Measurements from ENCODE around the gene ACSF3. TPM values are rescaled to one million over a fixed set of nuclear protein-coding genes. Genes with fewer than 3 reads are reported as not detected.

Gene ACSF3
- total RNA-seq, 2 experiments from 2014 or later = 112 to 143 TPM

DNA sequence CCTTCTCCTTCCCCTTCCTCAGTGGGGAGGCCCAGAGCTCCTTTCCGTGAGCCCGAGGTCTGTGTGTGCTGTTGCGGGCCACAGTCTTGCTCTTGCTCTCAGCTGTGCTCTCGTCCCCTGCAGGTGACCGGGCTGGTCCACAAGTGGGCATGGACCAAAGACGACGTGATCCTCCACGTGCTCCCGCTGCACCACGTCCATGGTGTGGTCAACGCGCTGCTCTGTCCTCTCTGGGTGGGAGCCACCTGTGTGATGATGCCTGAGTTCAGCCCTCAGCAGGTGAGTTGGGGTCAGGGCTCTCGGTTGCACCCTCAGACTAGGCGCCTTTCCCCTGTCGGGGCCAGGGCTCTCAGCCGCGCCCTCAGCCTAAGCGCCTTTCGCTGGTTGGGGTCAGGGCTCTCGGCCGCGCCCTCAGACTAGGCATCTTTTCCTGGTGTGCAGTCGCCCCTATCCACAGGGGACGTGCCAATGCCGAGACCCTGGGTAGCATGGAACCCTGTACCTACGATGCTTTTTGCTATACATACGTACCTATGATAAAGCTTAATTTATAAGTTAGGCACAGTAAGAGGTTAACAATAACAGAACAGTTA is 8.9 kb downstream of the ACSF3 start:
- Histone ChIP-seq H3K36me3 (ENCODE audit: insufficient read depth, low read length) (peaks cover 90% of the 10 kb centered on the region), H3K9me2 (ENCODE audit: insufficient read depth, low read length) (no peaks in the 10 kb centered on the region), H3K4me2 (ENCODE audit: low read length) (no peak overlapping the region), H2AFZ (ENCODE audit: low read length) (no peak overlapping the region), H3K4me1 (ENCODE audit: insufficient read depth, low read length, poor library complexity, severe bottlenecking) (peaks cover 29% of the 10 kb centered on the region), H3K27ac (ENCODE audit: low read depth, low read length, poor library complexity, severe bottlenecking) (no peak overlapping the region), H4K20me1 (ENCODE audit: insufficient read depth, low read length) (no peaks in the 10 kb centered on the region), H3K79me2 (ENCODE audit: insufficient read depth, low read depth, low read length) (peaks cover 45% of the 10 kb centered on the region), H3K4me3 (ENCODE audit: low read depth, low read length, poor library complexity, severe bottlenecking) (no peak overlapping the region), H3K9me3 (ENCODE audit: low read length) (no peaks in the 10 kb centered on the region)
- POLR2A ChIA-PET = interaction anchor here (0.6 kb wide), 1 partner anchor 227 kb away, joined by 3 read pairs; no protein-coding TSS in a partner anchor
- no peak for DNase-seq (ENCODE audit: low spot score)
- intact Hi-C loops (cut with micrococcal nuclease; ENCODE audit: unreplicated experiment) = no loop called here
- CTCF ChIA-PET (ENCODE audit: unreplicated experiment) = no interaction called here
- BruUV-seq (replicated peaks) = no TSS peak
- TF ChIP-seq, protein P1, sequence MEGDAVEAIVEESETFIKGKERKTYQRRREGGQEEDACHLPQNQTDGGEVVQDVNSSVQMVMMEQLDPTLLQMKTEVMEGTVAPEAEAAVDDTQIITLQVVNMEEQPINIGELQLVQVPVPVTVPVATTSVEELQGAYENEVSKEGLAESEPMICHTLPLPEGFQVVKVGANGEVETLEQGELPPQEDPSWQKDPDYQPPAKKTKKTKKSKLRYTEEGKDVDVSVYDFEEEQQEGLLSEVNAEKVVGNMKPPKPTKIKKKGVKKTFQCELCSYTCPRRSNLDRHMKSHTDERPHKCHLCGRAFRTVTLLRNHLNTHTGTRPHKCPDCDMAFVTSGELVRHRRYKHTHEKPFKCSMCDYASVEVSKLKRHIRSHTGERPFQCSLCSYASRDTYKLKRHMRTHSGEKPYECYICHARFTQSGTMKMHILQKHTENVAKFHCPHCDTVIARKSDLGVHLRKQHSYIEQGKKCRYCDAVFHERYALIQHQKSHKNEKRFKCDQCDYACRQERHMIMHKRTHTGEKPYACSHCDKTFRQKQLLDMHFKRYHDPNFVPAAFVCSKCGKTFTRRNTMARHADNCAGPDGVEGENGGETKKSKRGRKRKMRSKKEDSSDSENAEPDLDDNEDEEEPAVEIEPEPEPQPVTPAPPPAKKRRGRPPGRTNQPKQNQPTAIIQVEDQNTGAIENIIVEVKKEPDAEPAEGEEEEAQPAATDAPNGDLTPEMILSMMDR (conservative IDR thresholded peaks at IDR 0.05; ENCODE audit: low read length) = no peak
- no peak for TF ChIP-seq EZH2phosphoT487 (IDR thresholded peaks at IDR 0.05; ENCODE audit: borderline replicate concordance, low read depth, low read length)

DNA sequence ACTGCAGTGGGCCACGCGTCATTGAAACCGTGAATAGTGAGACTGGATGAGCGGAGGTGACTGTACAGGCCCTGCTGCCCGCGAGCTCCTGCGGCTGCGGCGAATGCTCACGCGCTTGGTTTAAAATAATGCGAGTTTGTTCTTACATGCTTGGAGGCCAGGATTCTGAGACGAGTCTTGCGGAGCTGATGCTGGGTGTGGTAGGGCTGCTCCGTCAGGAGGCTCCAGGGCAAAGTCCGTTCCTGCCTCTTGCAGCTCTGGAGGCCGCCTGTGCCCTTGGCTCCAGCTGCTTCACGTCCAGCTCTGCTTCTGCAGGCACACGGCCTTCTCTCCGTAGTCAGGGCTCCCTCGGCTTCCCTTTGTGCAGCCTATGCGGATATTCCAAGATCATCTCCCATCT is 9.5 kb downstream of the ACSF3 start:
- H3K27ac ChIP-seq (ENCODE audit: low read depth, low read length, poor library complexity, severe bottlenecking) = no peak overlapping the region

DNA sequence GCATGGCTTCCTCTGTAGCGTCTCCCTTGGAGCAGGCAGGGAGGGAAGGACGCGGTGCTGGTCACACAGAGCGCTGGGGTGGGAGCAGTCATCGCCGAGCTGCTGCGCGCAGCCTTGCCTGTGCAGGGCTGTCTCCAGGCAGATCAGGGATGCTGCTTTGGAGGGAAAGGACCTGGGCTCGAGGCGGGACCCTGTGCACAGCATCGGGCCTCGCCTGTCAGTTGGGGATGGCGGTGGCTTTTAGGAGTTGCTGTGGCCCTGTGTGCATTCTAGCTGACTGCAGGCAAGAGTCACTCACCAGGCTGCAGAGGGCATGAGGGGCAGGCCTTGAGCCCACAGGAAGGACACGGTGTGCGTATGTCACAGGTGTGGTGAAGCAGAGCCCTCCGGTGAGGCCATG is 10.1 kb downstream of the ACSF3 start:
- Histone ChIP-seq H2AFZ (ENCODE audit: low read length) (no peak overlapping the region), H3K4me1 (ENCODE audit: insufficient read depth, low read length, poor library complexity, severe bottlenecking) (peaks cover 18% of the 10 kb centered on the region), H3K36me3 (ENCODE audit: insufficient read depth, low read length) (peaks cover 100% of the 10 kb centered on the region), H3K4me2 (ENCODE audit: low read length) (no peak overlapping the region), H3K4me3 (ENCODE audit: low read depth, low read length, poor library complexity, severe bottlenecking) (no peak overlapping the region), H4K20me1 (ENCODE audit: insufficient read depth, low read length) (no peaks in the 10 kb centered on the region), H3K79me2 (ENCODE audit: insufficient read depth, low read depth, low read length) (peaks cover 45% of the 10 kb centered on the region), H3K9me3 (ENCODE audit: low read length) (no peaks in the 10 kb centered on the region), H3K27ac (ENCODE audit: low read depth, low read length, poor library complexity, severe bottlenecking) (no peak overlapping the region), H3K9me2 (ENCODE audit: insufficient read depth, low read length) (no peaks in the 10 kb centered on the region)
- no peak for DNase-seq (ENCODE audit: low spot score)
- TF ChIP-seq, protein P1 (conservative IDR thresholded peaks at IDR 0.05; ENCODE audit: low read length) = no peak
- no peak for TF ChIP-seq EZH2phosphoT487 (IDR thresholded peaks at IDR 0.05; ENCODE audit: borderline replicate concordance, low read depth, low read length)
- POLR2A ChIA-PET = no interaction called here
- intact Hi-C loops (cut with micrococcal nuclease; ENCODE audit: unreplicated experiment) = no loop called here
- no TSS peak for BruUV-seq (replicated peaks)
- CTCF ChIA-PET (ENCODE audit: unreplicated experiment) = no interaction called here

More for the DNA sequence above, 9.5 kb downstream of the ACSF3 start:
- no TSS peak for BruUV-seq (replicated peaks)
- H4K20me1 ChIP-seq (ENCODE audit: insufficient read depth, low read length) = no peaks in the 10 kb centered on the region
- peaks cover 44% of the 10 kb centered on the region for H3K79me2 ChIP-seq (ENCODE audit: insufficient read depth, low read depth, low read length)
- no peak overlapping the region for H3K4me2 ChIP-seq (ENCODE audit: low read length)
- TF ChIP-seq, protein P1 (conservative IDR thresholded peaks at IDR 0.05; ENCODE audit: low read length) = no peak
- no peak for TF ChIP-seq EZH2phosphoT487 (IDR thresholded peaks at IDR 0.05; ENCODE audit: borderline replicate concordance, low read depth, low read length)
- DNase-seq (ENCODE audit: low spot score) = no peak
- ChIA-PET POLR2A (interaction anchor here (0.6 kb wide), 1 partner anchor 227 kb away, joined by 3 read pairs; no protein-coding TSS in a partner anchor), CTCF (ENCODE audit: unreplicated experiment) (no interaction called here)
- no peak overlapping the region for H2AFZ ChIP-seq (ENCODE audit: low read length)
- H3K9me2 ChIP-seq (ENCODE audit: insufficient read depth, low read length) = no peaks in the 10 kb centered on the region
- intact Hi-C loops (cut with micrococcal nuclease; ENCODE audit: unreplicated experiment) = no loop called here
- H3K4me1 ChIP-seq (ENCODE audit: insufficient read depth, low read length, poor library complexity, severe bottlenecking) = peaks cover 23% of the 10 kb centered on the region
- H3K9me3 ChIP-seq (ENCODE audit: low read length) = no peaks in the 10 kb centered on the region
- no peak overlapping the region for H3K4me3 ChIP-seq (ENCODE audit: low read depth, low read length, poor library complexity, severe bottlenecking)
- H3K36me3 ChIP-seq (ENCODE audit: insufficient read depth, low read length) = peaks cover 96% of the 10 kb centered on the region
